Stimulated activated effector memory CD8-positive, alpha-beta T cell treated with anti-CD3 and anti-CD28 coated beads, Interleukin-12 subunit alpha, Interleukin-12 subunit beta, amount 100 ng/mL, for 72 hours (primary cell): ENCODE measurements around the gene RHBDD1.

ENCODE experiments used
- ATAC-seq: fragments of 150-1000 bp; cut with Tn5 transposase; 2 replicates; pipeline ENCODE4 v1.10.0; 2021
- DNase-seq, 2 donors: peaks; one replicate each; pipeline ENCODE4 v3.0.0; 2021 to 2022; ENCODE audit warnings: low spot score in 2 of 2
- H3K27ac Mint-ChIP-seq: one replicate; pipeline ENCODE4 v1.8.0; 2022; ENCODE audit warnings: mild to moderate bottlenecking, mixed read lengths
- H3K36me3 Mint-ChIP-seq: one replicate; pipeline ENCODE4 v1.8.0; 2022; ENCODE audit warnings: mild to moderate bottlenecking, mixed read lengths
- H3K4me1 Mint-ChIP-seq: one replicate; pipeline ENCODE4 v1.8.0; 2022; ENCODE audit warnings: mixed read lengths
- H3K4me3 Mint-ChIP-seq: one replicate; pipeline ENCODE4 v1.8.0; 2022; ENCODE audit warnings: mild to moderate bottlenecking, mixed read lengths
- H3K9me3 Mint-ChIP-seq: one replicate; pipeline ENCODE4 v1.8.0; 2022; ENCODE audit warnings: mixed read lengths

The RHBDD1 gene

GRCh38 chr2:226983895-226984749 lies 148.3 kb downstream of the RHBDD1 start:
- H3K4me3 Mint-ChIP-seq: no peak overlapping the region
- peaks cover 16% of the 10 kb centered on the region for H3K4me1 Mint-ChIP-seq
- peak overlapping the region; percentile 70 for H3K27ac Mint-ChIP-seq
- no peaks in the 10 kb centered on the region for H3K36me3 Mint-ChIP-seq
- DNase-seq (no peak), ATAC-seq (no peak)
- H3K9me3 Mint-ChIP-seq: no peaks in the 10 kb centered on the region

- no peak overlapping the region for H3K4me3 Mint-ChIP-seq
- H3K27ac Mint-ChIP-seq: peak overlapping the region; percentile 70
- ATAC-seq (peak; percentile 90), DNase-seq (no peak)
- H3K4me1 Mint-ChIP-seq: peaks cover 16% of the 10 kb centered on the region
- no peaks in the 10 kb centered on the region for H3K36me3 Mint-ChIP-seq
- H3K9me3 Mint-ChIP-seq: no peaks in the 10 kb centered on the region
Measured at GRCh38 chr2:226984750-226985582, 149.1 kb downstream of the RHBDD1 start.

- no peaks in the 10 kb centered on the region for H3K36me3 Mint-ChIP-seq
- no peaks in the 10 kb centered on the region for H3K9me3 Mint-ChIP-seq
- H3K27ac Mint-ChIP-seq: no peak overlapping the region
- DNase-seq (no peak), ATAC-seq (no peak)
- H3K4me1 Mint-ChIP-seq: peaks cover 16% of the 10 kb centered on the region
- no peak overlapping the region for H3K4me3 Mint-ChIP-seq
Measured at GRCh38 chr2:226985583-226985946, 149.7 kb downstream of the RHBDD1 start.

- Mint-ChIP-seq H3K9me3 (no peaks in the 10 kb centered on the region), H3K36me3 (no peaks in the 10 kb centered on the region), H3K27ac (no peak overlapping the region), H3K4me3 (no peak overlapping the region), H3K4me1 (peaks cover 14% of the 10 kb centered on the region)
- no peak for DNase-seq
- ATAC-seq: no peak
Measured at GRCh38 chr2:226991663-226992062, 155.8 kb downstream of the RHBDD1 start.

GRCh38 chr2:226993171-226993570 lies 157.3 kb downstream of the RHBDD1 start:
- Mint-ChIP-seq H3K27ac (no peak overlapping the region), H3K36me3 (no peaks in the 10 kb centered on the region), H3K4me1 (peaks cover 14% of the 10 kb centered on the region), H3K9me3 (no peaks in the 10 kb centered on the region), H3K4me3 (no peak overlapping the region)
- DNase-seq (no peak), ATAC-seq (no peak)

GRCh38 chr2:226994775-226995174 lies 158.9 kb downstream of the RHBDD1 start:
- ATAC-seq (no peak), DNase-seq (no peak)
- no peak overlapping the region for H3K4me3 Mint-ChIP-seq
- H3K27ac Mint-ChIP-seq: no peak overlapping the region
- peaks cover 14% of the 10 kb centered on the region for H3K4me1 Mint-ChIP-seq
- no peaks in the 10 kb centered on the region for H3K9me3 Mint-ChIP-seq
- H3K36me3 Mint-ChIP-seq: no peaks in the 10 kb centered on the region

- peaks cover 14% of the 10 kb centered on the region for H3K4me1 Mint-ChIP-seq
- no peaks in the 10 kb centered on the region for H3K9me3 Mint-ChIP-seq
- H3K36me3 Mint-ChIP-seq: no peaks in the 10 kb centered on the region
- no peak overlapping the region for H3K4me3 Mint-ChIP-seq
- ATAC-seq (peak; percentile 99), DNase-seq (peak in 1 of 2 donors; percentile 11)
- peak overlapping the region; percentile 17 for H3K27ac Mint-ChIP-seq
Measured at GRCh38 chr2:226995625-226996041, 159.8 kb downstream of the RHBDD1 start.

- H3K4me1 Mint-ChIP-seq: peaks cover 18% of the 10 kb centered on the region
- DNase-seq: no peak
- no peak overlapping the region for H3K27ac Mint-ChIP-seq
- no peaks in the 10 kb centered on the region for H3K36me3 Mint-ChIP-seq
- no peak overlapping the region for H3K4me3 Mint-ChIP-seq
- no peak for ATAC-seq
- no peaks in the 10 kb centered on the region for H3K9me3 Mint-ChIP-seq
Measured at GRCh38 chr2:226999661-227000060, 163.8 kb downstream of the RHBDD1 start.

- peaks cover 14% of the 10 kb centered on the region for H3K4me1 Mint-ChIP-seq
Measured at GRCh38 chr2:227000123-227000522, 164.3 kb downstream of the RHBDD1 start.

GRCh38 chr2:227004482-227004881 lies 168.6 kb downstream of the RHBDD1 start:
- DNase-seq (no peak), ATAC-seq (no peak)
- no peak overlapping the region for H3K4me3 Mint-ChIP-seq
- H3K9me3 Mint-ChIP-seq: no peaks in the 10 kb centered on the region
- H3K4me1 Mint-ChIP-seq: peaks cover 5% of the 10 kb centered on the region
- no peak overlapping the region for H3K27ac Mint-ChIP-seq
- peaks cover 8% of the 10 kb centered on the region for H3K36me3 Mint-ChIP-seq

More at GRCh38 chr2:227000123-227000522, 164.3 kb downstream of the RHBDD1 start:
- no peaks in the 10 kb centered on the region for H3K36me3 Mint-ChIP-seq
- no peak for ATAC-seq
- no peak overlapping the region for H3K4me3 Mint-ChIP-seq
- H3K9me3 Mint-ChIP-seq: no peaks in the 10 kb centered on the region
- DNase-seq: no peak
- no peak overlapping the region for H3K27ac Mint-ChIP-seq

GRCh38 chr2:227006189-227006897 lies 170.5 kb downstream of the RHBDD1 start:
- Mint-ChIP-seq H3K4me1 (peaks cover 5% of the 10 kb centered on the region), H3K9me3 (no peaks in the 10 kb centered on the region), H3K36me3 (peaks cover 8% of the 10 kb centered on the region), H3K4me3 (no peak overlapping the region), H3K27ac (no peak overlapping the region)
- no peak for DNase-seq
- no peak for ATAC-seq

- Mint-ChIP-seq H3K36me3 (peaks cover 8% of the 10 kb centered on the region), H3K27ac (no peak overlapping the region), H3K4me1 (peaks cover 5% of the 10 kb centered on the region), H3K4me3 (no peak overlapping the region), H3K9me3 (no peaks in the 10 kb centered on the region)
- ATAC-seq (no peak), DNase-seq (no peak)
Measured at GRCh38 chr2:227007148-227007547, 171.3 kb downstream of the RHBDD1 start.

- no peak for ATAC-seq
- Mint-ChIP-seq H3K9me3 (no peaks in the 10 kb centered on the region), H3K27ac (no peak overlapping the region)
Measured at GRCh38 chr2:227007940-227008339, 172.1 kb downstream of the RHBDD1 start.

GRCh38 chr2:227010433-227010832 lies 174.6 kb downstream of the RHBDD1 start:
- Mint-ChIP-seq H3K27ac (no peak overlapping the region), H3K4me3 (no peak overlapping the region), H3K36me3 (peaks cover 8% of the 10 kb centered on the region), H3K4me1 (no peaks in the 10 kb centered on the region), H3K9me3 (no peaks in the 10 kb centered on the region)
- DNase-seq: no peak
- ATAC-seq: no peak

More at GRCh38 chr2:227007940-227008339, 172.1 kb downstream of the RHBDD1 start:
- Mint-ChIP-seq H3K36me3 (peaks cover 8% of the 10 kb centered on the region), H3K4me1 (peaks cover 5% of the 10 kb centered on the region), H3K4me3 (no peak overlapping the region)
- DNase-seq: no peak

GRCh38 chr2:227013330-227013729 lies 177.5 kb downstream of the RHBDD1 start:
- H3K4me1 Mint-ChIP-seq: no peaks in the 10 kb centered on the region
- H3K27ac Mint-ChIP-seq: no peak overlapping the region
- DNase-seq: no peak
- ATAC-seq: no peak
- no peak overlapping the region for H3K4me3 Mint-ChIP-seq
- no peaks in the 10 kb centered on the region for H3K9me3 Mint-ChIP-seq
- peaks cover 5% of the 10 kb centered on the region for H3K36me3 Mint-ChIP-seq
